Measurements from ENCODE around the gene NFYC. TPM values are rescaled to one million over a fixed set of nuclear protein-coding genes. Genes with fewer than 3 reads are reported as not detected.

NFYC gene
- total RNA-seq, 1 donor from 2014 or later = 56.0 TPM

GRCh38 chr1:40803447-40803846 is 111.9 kb downstream of the NFYC start:
- ATAC-seq (no peak), DNase-seq (no peak)
- H3K9me3 ChIP-seq = no peaks in the 10 kb centered on the region
- H3K4me3 ChIP-seq = no peak overlapping the region
- peak overlapping the region; percentile 65 for H3K27ac ChIP-seq
- H3K27me3 ChIP-seq = no peaks in the 10 kb centered on the region
- H3K4me1 ChIP-seq = peaks cover 11% of the 10 kb centered on the region
- intact Hi-C loops (cut with DNase I) = no loop called here
- H3K36me3 ChIP-seq = no peaks in the 10 kb centered on the region
- no peak for TF ChIP-seq CTCF (IDR thresholded peaks at IDR 0.05)

DNA sequence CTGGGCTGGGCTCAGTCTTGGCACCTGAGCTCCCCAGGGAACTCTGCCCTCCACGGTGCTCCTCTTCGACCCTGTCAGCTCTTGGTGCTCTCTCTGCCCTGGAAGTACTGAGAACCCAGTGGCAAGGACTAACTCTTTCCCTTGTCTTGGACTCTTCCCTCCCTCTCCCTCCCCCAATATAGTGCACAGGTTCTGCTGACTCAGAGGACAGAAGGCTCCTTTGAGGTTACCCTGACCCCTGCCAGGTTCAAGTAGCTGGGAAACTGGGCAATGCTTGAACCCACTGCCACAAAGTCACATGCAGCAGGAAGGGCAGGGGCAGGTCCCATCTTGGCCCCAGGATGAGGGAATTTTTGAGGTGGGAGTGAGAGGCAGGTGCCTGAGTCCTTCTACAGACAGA is 112.4 kb downstream of the NFYC start:
- no peak overlapping the region for H3K4me3 ChIP-seq
- H3K27ac ChIP-seq = no peak overlapping the region
- H3K27me3 ChIP-seq = no peaks in the 10 kb centered on the region
- TF ChIP-seq CTCF (IDR thresholded peaks at IDR 0.05) = no peak
- no peaks in the 10 kb centered on the region for H3K9me3 ChIP-seq
- DNase-seq (no peak), ATAC-seq (no peak)
- peaks cover 11% of the 10 kb centered on the region for H3K4me1 ChIP-seq
- intact Hi-C loops (cut with DNase I) = no loop called here
- H3K36me3 ChIP-seq = no peaks in the 10 kb centered on the region

GRCh38 chr1:40806240-40806639 is 114.7 kb downstream of the NFYC start:
- TF ChIP-seq CTCF (IDR thresholded peaks at IDR 0.05) = no peak
- Histone ChIP-seq H3K9me3 (no peaks in the 10 kb centered on the region), H3K36me3 (no peaks in the 10 kb centered on the region), H3K4me1 (peaks cover 9% of the 10 kb centered on the region), H3K27me3 (no peaks in the 10 kb centered on the region), H3K27ac (no peak overlapping the region), H3K4me3 (no peak overlapping the region)
- ATAC-seq = no peak
- intact Hi-C loops (cut with DNase I) = no loop called here
- DNase-seq = no peak

DNA sequence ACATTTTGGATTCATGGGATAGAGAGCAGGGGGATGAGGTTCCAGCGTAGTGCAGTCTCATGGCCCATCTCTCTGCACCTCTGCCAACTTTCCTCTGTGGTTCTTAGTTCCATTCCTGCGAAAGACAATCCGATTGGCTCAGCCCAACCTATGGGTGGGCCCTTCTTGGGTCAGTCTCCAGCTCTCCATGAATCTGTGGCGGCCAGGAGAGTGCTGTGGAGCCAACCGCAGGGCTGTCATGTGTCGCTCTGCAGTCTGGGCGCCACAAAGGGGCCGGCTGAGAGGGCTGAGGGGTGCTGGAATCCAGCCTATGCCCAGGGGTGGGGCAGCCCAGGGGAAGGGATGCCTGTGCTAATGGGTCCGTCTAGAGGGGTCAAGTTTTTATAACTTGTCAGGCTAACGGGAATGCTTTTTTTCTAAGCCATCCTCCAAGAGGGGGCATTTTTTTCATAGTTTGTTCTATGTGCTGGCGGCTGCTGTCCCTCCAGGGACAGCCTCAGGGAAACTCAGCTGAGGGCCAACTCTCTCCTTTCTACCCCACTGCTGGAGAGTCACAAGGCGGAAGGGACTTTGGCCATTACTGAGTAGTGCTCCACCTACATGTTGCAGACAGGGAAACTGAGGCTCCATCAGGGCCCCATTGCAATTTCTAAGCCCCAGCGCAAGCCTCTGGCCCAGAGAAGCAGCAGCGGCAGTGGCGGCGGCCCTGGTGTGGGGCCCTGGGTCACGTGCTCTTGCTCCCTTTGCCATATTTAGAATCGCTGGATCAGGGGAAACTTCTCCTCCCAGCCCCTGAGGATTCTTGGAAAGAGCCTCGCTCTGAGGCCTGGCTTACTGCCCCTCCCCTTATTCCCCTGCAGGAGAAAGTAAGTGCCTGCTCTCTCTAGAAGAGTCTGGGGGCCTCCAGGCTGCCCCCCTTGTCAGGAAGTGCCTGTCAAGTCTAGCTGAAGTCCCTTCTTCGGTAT is 115.5 kb downstream of the NFYC start:
- no peak for TF ChIP-seq CTCF (IDR thresholded peaks at IDR 0.05)
- H3K27ac ChIP-seq = no peak overlapping the region
- DNase-seq = no peak
- no peak for ATAC-seq
- H3K27me3 ChIP-seq = no peaks in the 10 kb centered on the region
- H3K9me3 ChIP-seq = no peaks in the 10 kb centered on the region
- no peaks in the 10 kb centered on the region for H3K36me3 ChIP-seq
- H3K4me1 ChIP-seq = peaks cover 1% of the 10 kb centered on the region
- intact Hi-C loops (cut with DNase I) = no loop called here
- no peak overlapping the region for H3K4me3 ChIP-seq

- Histone ChIP-seq H3K27me3 (no peaks in the 10 kb centered on the region), H3K9me3 (no peaks in the 10 kb centered on the region), H3K27ac (no peak overlapping the region), H3K4me3 (no peak overlapping the region), H3K36me3 (no peaks in the 10 kb centered on the region), H3K4me1 (no peaks in the 10 kb centered on the region)
- no peak for ATAC-seq
- TF ChIP-seq CTCF (IDR thresholded peaks at IDR 0.05) = no peak
- intact Hi-C loops (cut with DNase I) = no loop called here
- DNase-seq = no peak
These were observed 116.5 kb downstream of the NFYC start for GRCh38 chr1:40808002-40808401.

Data from upper lobe of right lung (tissue), 1 donor.